ENCODE results near the gene SOHLH1.
"Not testable (repeated sequence)": the region's sequence is repeated elsewhere in the genome, so short reads cannot be mapped to it uniquely, and the experiment has no call there.

The SOHLH1 gene

DNA sequence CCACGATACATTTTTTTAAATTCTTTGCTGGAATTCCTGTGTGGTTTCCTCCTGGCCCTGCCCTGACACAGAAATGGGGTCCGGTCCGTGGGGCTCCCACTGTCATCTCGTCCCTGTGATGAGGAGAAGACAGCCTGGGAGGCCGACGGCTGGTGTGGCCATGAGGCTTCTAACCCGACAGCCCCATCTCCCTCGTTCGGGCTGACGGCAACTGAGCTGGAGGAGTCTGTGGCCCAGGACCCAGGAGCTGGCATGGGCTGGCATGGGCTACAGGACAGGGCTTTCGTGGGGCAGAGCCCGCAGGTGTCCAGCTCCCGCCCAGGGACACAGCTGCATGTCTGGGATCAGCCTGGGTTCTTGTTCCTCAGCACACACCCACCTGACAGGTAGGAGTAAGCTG lies 22.4 kb downstream of the SOHLH1 start:
- no peak for DNase-seq

DNA sequence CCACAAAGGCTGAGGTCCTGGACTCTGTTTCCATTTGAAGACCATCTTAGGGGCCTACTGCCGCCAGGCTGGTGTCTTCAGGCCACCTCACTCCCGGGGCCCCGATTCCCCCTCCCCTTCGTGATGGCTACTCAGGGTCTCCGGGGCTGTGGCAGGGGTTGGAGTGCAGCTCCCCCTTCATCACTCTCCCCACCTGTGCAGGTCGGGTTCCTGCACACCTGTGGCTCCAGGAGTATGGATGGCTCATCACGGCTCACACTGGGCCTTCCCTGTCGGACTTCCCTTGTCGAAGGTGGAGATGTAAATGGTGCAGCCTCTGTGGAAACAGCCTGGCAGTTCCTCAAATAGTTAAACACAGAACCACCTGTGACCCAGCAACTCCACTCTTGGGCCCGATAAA lies 24.3 kb downstream of the SOHLH1 start:
- no peak for DNase-seq

DNA sequence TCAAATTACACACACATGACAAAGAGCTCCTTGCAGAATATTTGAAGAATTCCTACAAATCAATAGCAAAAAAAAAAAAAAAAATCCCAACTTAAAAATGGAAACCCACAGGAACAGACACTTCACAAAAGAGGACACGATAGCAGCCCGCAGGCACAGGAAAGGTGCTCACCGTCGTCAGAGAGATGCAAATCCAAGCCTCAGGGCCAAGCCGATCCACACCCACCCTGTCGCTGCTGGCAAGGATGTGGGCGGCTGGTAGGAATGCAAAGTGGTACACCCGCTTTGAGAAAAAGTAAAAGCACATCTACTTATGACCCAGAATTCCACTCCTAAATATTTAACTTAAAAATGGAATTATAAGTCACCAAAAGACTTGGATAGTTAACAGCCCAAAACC lies 25.3 kb downstream of the SOHLH1 start:
- DNase-seq: peak; percentile 7

DNA sequence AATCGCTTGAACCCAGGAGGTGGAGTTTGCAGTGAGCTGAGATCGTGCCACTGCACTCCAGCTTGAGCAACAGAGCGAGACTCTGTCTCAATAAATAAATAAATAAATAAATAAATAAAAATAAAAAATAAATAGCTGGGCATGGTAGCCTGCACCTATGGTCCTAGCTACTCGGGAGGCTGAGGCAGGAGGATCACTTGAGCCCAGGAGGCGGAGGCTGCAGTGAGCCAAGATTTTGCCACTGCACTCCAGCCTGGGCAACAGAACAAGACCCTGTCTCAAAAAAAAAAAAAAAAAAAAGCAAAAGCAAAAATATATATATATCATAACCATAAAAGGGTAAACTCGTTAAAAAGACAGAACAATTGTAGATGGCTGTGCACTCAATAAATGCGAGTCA lies 26.5 kb downstream of the SOHLH1 start:
- DNase-seq: not testable (repeated sequence)

DNA sequence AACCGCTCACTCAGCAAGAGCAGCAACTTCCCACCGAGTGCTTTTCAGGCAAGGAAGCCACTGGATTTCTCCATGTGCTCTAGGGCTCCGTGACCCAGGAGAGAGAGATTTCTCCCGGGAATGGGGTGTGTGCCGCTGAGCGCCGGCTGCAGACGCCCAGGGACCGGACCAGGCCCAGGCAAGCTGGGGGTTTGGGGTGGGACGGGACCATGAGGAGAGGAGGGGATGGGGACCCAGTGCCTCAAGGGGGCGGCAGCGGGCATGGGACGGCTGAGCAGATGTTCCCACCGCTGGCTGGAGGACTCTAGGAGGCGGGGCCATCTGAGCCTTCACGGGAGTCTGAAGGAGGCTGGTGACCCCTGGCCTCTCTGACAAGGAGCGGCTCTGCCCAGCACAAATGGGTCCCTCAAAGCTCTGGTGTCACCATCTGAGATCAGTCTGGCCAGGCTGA lies 27.7 kb downstream of the SOHLH1 start:
- peak; percentile 48 for DNase-seq

DNA sequence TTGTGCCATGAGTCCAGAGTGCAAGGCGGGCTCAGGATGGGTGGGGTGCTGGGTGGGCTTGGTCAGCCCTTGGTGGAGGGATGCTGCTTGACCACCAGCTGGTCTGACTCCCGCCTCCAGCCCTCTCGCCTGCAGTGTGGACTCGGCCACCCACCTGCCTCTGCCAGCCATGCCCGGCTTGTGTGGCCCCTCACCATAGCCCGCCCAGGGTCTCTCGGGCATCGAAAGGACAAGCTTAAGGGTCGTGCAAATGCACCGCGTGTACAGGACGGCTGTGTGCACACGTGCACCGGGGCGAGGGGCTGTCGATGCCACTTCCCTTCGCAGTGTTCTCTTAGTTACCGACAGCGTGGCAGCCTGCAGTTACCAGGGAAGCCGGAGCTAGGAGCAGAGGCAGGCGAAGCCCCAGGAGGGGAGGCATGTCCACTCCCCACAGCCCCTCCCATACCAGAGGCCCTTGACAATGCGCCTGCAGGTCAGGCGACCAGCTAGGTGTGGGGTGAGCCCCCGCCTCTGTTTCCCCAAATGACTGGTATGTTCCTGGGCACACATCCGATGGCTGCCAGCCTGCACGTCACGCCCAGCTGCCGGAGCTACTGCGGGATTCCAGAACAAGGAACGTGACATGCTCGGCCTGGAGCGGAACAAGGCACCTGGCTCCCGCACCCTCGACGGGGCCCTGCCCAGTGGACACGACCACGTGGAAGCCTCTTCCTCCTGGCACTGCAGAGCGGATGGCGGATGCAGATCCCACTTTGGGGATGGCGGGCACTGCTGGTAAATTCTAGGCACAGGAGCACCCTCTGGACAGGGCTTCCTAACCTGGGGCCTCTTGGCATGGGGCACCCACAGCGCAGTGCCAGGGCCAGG lies 28.3 kb downstream of the SOHLH1 start:
- DNase-seq: peak; percentile 13

DNA sequence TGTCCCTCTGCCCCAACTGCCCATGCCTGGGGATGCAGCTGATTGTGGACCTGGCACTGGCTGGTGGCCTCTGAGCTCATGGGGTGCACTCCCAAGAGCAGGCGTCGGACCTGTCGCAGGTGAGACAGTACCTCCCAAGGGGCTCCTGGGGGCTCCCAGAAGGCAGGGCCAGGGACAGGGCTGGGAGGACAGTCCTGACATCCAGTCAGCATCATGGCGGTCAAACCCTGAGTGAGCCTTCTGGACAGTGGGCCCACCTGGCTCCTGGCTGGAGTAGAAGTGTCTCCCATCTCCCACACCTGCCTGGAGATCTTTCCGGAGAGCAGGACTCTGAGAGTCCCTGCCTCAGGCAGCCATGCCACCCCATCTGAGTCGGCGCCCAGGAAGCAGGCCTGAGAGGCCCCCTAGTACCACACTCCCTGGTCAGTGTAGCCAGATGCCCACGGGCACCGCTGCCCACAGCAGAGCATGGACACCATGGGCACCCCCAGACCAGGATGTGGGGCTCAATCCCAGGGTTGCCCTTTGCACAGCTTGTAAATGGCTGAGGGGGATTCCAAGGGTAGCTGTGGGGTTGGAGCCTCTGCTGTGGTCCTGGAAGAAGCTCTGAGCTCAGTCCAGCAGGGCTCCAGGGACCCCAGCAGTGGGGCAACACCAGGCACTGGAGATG lies 29.5 kb downstream of the SOHLH1 start:
- peak; percentile 8 for DNase-seq

DNA sequence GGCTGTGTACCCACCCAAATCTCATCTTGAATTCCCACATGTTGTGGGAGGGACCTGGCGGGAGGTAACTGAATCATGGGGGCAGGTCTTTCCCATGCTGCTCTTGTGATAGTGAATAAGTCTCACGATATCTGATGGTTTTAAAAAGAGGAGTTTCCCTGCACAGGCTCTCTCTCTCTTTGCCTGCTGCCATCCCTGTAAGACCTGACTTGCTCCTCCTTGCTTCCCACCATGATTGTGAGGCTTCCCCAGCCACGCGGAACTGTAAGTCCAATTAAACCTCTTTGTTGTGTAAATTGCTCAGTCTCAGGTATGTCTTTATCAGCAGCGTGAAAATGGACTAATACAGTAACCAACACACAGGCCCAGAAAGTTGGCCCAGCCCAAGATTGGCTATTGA lies 30.3 kb downstream of the SOHLH1 start:
- not testable (repeated sequence) for DNase-seq

DNA sequence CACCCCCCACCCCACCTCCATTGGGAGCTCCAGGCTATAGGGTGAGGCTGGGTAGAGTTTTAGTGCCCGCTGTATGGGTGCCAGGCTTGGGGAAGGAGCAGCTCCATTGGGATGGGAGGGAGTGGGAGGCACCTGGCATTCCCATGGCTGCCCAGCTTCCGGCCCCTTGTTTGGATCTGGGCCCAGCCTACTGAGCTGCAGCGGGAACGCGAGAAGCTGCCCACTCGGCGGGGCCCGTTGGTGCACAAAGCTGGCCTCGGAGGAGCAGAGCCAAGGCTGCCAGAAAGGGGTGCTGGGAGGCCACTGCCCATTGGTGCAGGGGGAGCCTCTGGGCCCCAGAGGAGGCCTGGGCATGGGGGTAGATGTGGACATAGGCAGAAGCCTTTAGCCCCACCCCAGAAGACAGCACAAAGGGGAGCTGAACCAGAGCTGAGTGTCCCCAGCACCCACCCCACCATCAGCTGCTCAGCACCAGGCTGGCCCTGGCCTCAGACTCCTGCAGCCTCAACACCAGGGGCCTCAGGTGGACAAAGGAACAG lies 31.7 kb downstream of the SOHLH1 start:
- DNase-seq: peak; percentile 15

DNA sequence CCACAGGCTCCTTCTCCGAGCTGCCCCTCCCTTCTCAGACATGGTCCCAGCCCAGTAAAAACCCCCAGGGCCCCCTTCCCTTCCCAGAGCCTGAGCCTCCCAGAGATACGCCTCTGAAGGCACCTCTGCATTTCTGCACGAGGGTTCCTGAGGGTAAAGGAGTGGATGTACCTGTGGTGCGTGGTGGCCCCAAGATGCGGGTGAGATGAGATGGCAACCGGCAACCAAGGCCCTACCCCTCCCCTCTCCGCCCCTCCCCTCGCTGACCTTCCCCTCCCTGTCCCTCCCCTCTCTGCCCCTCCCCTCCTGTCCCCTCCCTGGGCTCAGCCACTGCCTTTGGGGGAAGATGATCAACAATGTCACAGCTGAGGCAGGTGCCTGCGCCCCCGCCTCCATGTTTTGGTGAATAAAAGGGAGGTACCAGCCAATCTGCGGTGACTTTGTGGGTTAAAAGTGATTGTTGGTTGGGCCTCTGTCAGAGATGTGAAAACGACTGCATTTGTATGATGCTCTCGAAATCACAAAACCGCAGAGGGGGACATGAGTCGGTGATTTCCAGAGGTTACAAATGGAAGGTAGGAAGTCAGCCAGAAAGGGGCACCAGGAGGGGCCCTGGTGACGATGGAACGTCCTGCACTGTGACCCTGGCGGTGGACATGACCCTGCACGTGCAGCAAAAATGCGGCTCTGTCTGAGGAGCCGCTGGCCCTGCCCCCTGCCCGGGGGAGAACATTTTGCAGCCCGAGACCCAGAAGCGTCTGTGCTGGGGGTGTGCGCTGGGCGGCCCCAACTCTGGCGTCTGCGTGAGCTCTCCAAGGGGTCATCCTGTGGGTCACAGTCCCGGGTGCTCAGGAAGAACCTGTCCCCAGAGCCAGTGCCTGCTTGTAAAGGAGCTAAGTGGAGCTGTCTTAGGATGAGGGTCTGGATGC lies 32.5 kb downstream of the SOHLH1 start:
- DNase-seq: peak; percentile 5

DNA sequence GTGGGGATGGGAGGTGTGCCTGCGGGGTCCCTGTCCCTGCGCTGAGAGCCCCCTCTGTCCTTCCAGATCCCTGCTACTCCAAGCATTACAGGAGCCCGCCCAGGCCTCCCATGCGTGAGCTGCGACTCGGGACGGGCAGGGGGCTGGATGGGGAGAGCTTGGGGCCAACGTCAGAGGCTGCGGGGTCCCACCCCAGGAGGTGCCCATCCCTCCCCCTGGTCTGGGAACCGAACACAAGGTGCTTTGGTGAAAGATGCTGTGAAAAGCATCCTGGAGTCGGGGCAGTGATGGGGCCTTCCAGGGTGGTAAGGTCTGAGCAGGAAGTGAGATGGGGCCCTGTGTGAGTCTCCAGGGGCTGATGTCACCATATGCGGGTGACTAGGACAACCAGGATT lies 33.5 kb downstream of the SOHLH1 start:
- DNase-seq: no peak

DNA sequence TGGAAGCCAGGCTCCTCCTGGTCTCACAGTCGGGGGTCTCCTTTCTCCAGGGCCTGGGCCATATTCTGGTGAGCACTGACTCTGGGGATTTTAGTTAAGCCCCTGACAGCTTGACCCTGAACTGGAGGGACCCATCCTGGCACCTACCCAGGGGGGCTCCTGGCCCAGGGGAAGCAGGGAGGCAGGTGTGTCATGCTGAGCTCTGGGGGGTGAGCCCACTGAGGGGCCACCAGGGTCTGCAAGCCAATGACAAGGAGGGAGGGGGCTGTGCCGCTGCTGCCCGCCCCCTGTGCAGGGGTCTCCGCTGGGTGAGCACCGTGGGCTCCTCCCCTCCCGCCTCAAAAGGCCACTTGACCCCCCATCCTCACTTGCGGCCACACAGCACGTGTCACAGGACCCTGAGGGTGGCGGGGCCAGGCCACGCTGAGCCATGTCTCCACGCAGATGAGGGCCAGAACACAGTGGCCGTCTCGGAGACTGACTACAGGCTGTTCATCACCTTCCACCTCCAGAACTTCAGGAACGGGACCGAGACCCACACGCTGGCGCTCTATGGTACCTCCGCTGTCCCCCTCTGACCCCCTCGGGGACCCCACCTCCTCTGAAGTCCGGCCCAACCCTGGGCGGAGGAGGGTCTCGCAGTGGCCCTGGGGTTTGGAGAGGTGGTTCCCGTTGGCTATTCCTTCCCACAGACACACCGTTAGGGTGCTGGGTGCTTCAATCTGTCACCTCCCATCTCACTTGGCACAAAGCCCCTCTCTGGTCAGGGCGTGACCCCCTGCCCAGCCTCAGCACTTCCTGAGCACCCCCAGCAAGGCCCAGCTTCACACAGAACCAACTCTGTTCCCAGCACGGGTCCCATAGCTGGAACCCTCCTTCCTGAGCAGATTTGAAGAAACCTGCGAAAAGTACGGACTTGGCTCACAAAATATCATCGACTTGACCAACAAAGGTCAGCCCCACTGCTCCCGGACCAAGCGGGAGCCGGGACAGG lies 34.2 kb downstream of the SOHLH1 start:
- DNase-seq: no peak

DNA sequence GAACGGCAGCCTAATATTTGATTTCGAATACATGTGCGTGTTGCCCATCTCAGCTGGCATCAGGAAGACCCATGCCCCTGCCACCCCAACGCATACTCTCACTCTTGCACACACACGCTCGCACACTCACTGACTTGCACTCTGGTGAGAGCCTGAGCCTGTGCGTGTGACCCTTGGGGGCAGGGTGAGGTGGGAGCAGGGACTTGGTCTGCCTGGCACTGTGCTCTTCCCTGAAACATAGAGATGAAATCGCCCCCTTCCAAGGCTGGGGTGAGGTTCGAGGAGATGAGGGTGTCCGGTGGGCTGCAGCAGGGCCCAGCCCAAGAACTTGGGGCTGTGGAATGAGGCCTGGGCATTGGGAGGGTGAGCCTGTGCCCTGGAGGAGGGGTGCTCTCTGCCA lies 35.0 kb downstream of the SOHLH1 start:
- DNase-seq: no peak

DNA sequence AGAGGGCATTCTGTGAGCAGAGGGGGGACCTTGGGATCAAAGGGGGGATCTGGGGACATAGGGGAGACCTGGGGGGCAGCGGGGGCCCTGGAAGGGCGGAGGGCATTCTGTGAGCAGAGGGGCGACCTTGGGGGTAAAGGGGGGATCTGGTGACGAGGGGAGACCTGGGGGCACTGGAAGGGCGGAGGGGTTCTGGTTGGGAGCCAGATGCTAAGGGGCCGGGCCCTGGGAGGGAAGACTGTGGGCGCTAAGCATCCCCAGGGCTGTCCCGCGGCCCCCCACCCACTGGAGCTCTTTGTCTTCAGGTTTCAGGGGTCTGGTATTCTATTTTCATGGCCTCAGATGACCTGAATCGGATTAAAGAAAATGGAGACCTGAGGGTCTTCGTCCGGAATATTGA lies 35.4 kb downstream of the SOHLH1 start:
- DNase-seq: no peak

DNA sequence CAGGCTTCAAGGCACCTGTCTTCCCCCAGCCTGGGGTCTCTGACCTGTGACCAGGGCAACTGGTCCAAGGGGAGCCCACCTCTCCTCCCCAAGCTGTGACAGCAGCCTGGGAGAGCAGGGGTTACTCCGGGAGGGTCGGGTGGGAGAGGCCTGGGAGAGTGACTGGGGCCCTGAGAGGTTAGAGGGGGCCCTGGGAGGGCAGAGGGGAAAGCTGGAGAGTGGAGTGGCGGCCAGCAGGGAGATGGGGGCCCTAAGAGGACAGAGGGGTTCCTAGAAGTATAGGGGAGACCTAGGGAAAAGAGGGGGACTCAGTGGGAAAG lies 35.9 kb downstream of the SOHLH1 start:
- DNase-seq: no peak

DNA sequence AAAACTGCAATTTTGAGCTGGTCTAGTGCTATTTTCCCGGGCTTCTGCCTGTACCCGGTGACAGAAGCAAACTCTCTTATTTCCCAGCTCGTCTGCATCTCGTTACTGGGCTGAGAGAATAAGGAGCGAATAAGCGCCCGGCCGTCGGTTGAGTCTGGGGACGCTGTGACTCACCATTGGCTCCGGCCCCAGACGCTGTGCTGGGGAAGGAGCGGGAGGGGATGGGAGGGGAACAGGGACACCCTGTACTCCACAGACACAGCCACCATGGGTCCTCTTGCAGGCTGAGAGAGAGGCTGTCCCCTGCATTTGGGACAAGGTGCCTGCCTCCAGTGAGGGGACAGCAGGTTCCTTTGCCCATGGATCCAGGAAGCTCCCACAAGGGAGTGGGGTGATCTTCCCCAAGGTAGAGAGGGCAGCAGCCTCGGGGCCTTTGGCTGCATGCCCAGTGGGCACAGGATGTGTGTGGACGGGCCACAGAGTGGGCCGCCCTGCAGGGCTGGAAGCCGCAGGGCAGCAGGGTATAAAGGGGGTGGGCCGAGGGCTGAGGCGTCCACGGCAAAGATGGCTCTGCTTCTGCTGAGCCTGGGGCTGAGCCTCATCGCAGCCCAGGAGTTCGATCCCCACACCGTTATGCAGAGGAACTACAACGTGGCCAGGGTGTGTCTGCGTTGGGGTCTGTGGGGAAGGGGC lies 36.4 kb downstream of the SOHLH1 start, which contains the start of gene LCN9:
Gene LCN9, plus strand, starts transcription at position 552 of the 693 bp plus-strand sequence. Its CDS starts 13 bp downstream, at position 565.
- DNase-seq: no peak

DNA sequence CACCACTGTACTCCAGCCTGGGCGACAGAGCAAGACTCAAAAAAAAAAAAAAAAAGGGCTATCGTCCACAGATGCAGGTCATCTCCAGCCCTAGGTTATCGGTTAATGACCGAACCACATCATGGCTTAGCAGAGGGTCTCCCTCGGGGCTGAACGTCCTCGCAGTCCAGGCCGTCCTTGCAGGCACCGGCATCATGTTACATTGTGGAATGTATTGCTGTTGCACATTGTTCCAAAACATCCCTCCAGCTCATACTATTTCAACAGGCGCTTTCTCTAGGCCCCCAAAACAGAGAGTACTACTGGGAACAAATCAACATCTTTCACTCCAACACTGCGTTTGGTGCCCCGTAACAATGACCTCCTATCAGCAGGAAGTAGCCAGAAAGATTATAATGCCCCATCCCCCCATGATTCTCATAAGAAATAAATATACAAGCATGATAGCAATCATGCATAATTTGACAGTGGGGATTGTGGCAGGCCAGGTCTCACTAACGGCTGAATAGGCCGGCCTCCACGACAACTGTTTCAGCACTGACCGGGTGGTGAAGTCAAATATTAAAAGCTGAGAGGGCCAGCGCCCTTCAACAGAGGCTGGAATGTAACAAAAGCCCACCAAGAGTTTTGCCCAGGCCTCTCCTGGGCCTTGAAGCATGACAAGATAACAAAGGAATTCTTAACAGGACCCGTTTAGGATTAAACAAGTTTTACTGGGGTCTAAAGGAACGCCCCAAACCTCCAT lies 37.3 kb downstream of the SOHLH1 start:
- no peak for DNase-seq

DNA sequence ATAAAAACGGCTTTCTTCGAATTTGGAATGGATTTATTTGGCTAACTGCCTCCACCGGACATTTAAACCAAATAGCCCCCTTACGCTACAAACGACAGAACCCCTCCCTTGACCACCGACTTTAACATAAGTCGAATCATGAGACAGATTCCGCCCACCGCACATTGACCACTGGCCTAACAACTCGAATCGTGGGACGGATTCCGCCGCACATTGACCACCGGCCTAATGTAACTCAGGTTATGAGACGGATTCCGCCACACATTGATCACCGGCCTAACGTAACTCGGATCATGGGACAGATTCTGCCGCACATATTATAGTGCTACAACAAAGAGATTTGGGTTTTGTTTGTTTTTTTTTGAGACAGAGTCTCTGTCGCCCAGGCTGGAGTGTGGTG lies 38.9 kb downstream of the SOHLH1 start:
- DNase-seq: no peak

DNA sequence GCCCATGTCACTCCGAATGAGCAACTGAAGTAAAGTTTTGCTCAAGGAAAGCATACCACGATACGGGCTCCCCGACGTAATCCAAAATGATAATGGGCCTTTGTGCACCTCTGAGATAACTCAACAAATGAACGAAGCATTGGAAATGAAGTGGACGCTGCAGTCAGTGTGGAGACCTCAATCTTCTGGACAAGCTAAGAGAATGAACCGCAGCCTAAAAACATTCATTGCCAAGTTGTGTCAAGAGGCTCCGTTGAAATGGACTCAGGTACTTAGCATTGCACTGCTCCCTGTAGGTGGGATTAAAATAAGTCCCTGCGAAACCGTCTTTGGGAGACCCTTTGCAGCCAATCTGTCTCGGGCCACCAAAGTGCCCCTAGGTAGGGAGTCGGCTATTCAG lies 40.0 kb downstream of the SOHLH1 start:
- no peak for DNase-seq

DNA sequence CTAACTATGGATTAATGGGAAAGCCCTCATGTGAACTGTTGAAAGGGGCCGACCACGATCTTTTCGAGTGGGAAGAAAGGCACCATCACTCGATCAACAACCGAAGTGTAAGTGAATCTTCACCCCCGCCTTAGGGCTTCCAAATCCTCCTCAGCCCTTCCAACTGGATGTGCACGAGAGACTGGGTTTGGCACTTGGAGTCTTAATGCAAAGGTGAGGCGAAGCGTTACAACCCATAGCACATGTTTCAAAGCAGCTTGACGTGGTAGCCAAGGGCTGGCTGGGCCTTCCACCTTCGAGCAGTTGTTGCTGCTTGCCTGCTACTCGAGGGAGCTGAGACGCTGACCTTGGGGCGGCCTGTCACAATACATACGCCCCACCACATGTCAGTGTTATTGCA lies 41.9 kb downstream of the SOHLH1 start:
- DNase-seq: no peak
